T-cell (primary cell): ENCODE measurements around the gene GABPB2. TPM values are rescaled to one million over a fixed set of nuclear protein-coding genes. Genes with fewer than 3 reads are reported as not detected.

Source experiments
- ATAC-seq, 4 experiments: fragments of 200-7000 bp in 3 of 4; fragments of 150-1000 bp in 1 of 4; cut with Tn5 transposase; replicated peaks in 1 of 4; 1 replicate in 3 of 4; 2 replicates in 1 of 4; pipeline ENCODE4 v1.10.0; 2021; ENCODE audit warnings: moderate library complexity in 3 of 4, mild to moderate bottlenecking in 2 of 4, moderate number of reproducible peaks in 1 of 4
- CTCF ChIA-PET, 2 donors: fragments of 300-600 bp; sonication (Branson Sonifier 250); formaldehyde crosslinking; loops; one replicate each; lab custom pipeline; 2022; ENCODE audit warnings: antibody characterized with exemption in 2 of 2; lab: Charles Lee
- POLR2A ChIA-PET, 2 donors: fragments of 300-600 bp; sonication (Branson Sonifier 250); formaldehyde crosslinking; loops; one replicate each; lab custom pipeline; 2022; ENCODE audit warnings: antibody characterized with exemption in 2 of 2; lab: Charles Lee
- DNase-seq, 35 experiments: peaks; one replicate each; pipeline versions ENCODE4 v3.0.0 to v3.0.0-alpha.2; 2013 to 2023
- H3K27ac ChIP-seq: one replicate; pipeline ENCODE4 v1.5.1; 2013; ENCODE audit warnings: low read length
- H3K27me3 ChIP-seq, 2 experiments: replicated peaks in 1 of 2; 1 replicate in 1 of 2; 2 replicates in 1 of 2; pipeline versions ENCODE4 v1.6.1 to v1.7.0; 2013; ENCODE audit warnings: low read length in 1 of 2, mixed read lengths in 1 of 2; ENCODE audit not compliant: control insufficient read depth in 2 of 2, insufficient read depth in 2 of 2; ENCODE audit errors: extremely low read depth in 1 of 2
- H3K36me3 ChIP-seq, 2 donors: 1 replicate in 1 of 2; 2 replicates in 1 of 2; pipeline versions ENCODE4 v1.6.1 to v1.7.0; 2013; ENCODE audit warnings: low read length in 1 of 2; ENCODE audit not compliant: control insufficient read depth in 2 of 2, insufficient read depth in 1 of 2; ENCODE audit errors: extremely low read depth in 1 of 2
- H3K4me1 ChIP-seq, 2 experiments: 1 replicate in 1 of 2; 2 replicates in 1 of 2; pipeline versions ENCODE4 v1.6.1 to v1.7.0; 2013; ENCODE audit warnings: low read length in 2 of 2, mixed read lengths in 1 of 2; ENCODE audit not compliant: insufficient read depth in 2 of 2, control insufficient read depth in 1 of 2; ENCODE audit errors: extremely low read depth in 1 of 2
- H3K4me3 ChIP-seq, 2 donors: 1 replicate in 1 of 2; 2 replicates in 1 of 2; pipeline versions ENCODE4 v1.5.1 to v1.7.0; 2013; ENCODE audit warnings: mild to moderate bottlenecking in 2 of 2, low read length in 1 of 2, moderate library complexity in 1 of 2; ENCODE audit not compliant: control insufficient read depth in 1 of 2; ENCODE audit errors: extremely low read depth in 1 of 2
- H3K9me3 ChIP-seq: 2 replicates; pipeline ENCODE4 v1.7.0; 2013
- H3K27ac Mint-ChIP-seq, 2 donors: one replicate each; pipeline ENCODE4 v1.8.0; 2020 to 2021; ENCODE audit warnings: mild to moderate bottlenecking in 2 of 2, mixed read lengths in 2 of 2
- H3K27me3 Mint-ChIP-seq, 2 donors: one replicate each; pipeline ENCODE4 v1.8.0; 2021 to 2022; ENCODE audit warnings: mixed read lengths in 2 of 2
- H3K36me3 Mint-ChIP-seq: one replicate; pipeline ENCODE4 v1.8.0; 2021; ENCODE audit warnings: mixed read lengths
- H3K4me1 Mint-ChIP-seq, 3 donors: one replicate each; pipeline ENCODE4 v1.8.0; 2020 to 2022; ENCODE audit warnings: mixed read lengths in 3 of 3, mild to moderate bottlenecking in 1 of 3
- H3K4me3 Mint-ChIP-seq, 3 donors: one replicate each; pipeline ENCODE4 v1.8.0; 2020 to 2022; ENCODE audit warnings: mild to moderate bottlenecking in 3 of 3, mixed read lengths in 3 of 3, moderate library complexity in 3 of 3
- H3K9me3 Mint-ChIP-seq, 3 donors: one replicate each; pipeline ENCODE4 v1.8.0; 2020 to 2022; ENCODE audit warnings: mixed read lengths in 3 of 3
- WGBS: methylation state at CpG from one replicate; pipeline ENCODE4 v1.1.5; 2013; ENCODE audit warnings: missing lambda C conversion rate; ENCODE audit not compliant: insufficient coverage; 5-methylcytosine and 5-hydroxymethylcytosine counted together
- total RNA-seq, 35 experiments: library from RNA in 6 of 35; stranded (reverse) in 6 of 35; fragments of 120-200 nt in 1 of 35; gene quantifications; one replicate each; pipeline versions ENCODE4 v1.2.1 to v1.2.4 and lab custom pipeline; 2013 to 2026

GABPB2 gene
- 10 to 100 TPM; 29.6 to 41.3 (median 32.5) TPM for total RNA-seq
- 31.9 TPM for total RNA-seq (2013)
- 25.0 to 127 (median 63.0) reads per million in 29 experiments for total RNA-seq (lab: John Stamatoyannopoulos, UW)

GRCh38 chr1:151070474-151071276, at the start of gene GABPB2:
TSS of gene GABPB2 (plus strand) at chr1:151070761. CDS start at chr1:151088190, 17,429 bp downstream.
- 0% methylated on average over 26 of the region's 50 CpGs for WGBS

DNA sequence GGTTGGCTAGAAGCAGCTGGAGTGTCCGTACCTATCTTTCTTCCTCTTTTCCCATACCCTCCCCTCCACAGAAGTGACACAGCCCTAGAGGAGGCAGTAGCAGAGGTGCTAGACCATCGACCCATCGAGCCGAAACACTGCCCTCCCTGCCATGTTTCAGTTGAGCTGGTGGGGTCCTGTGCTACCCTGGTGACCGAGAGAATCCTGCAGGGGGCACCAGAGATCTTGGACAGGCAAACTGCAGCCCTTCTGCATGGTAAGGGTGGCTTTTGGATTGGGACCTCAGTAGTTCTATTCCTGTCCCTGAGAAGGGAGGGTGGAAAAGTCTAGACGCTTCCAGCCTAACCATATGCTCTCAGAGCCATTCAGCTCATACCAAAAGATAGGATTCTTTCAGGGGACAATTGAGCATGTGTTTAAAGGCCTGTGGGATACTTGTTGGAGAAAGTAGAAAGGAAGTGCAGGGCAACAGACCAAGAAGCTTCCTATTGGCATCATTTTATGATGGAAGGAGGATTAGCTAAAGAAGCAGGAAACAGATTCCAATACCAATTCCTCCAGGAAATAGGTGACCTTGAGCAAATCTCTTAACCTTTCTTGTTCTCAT, 45.9 kb upstream of the GABPB2 start:
- ATAC-seq (peak; percentile 99 to 100 (median 100)), DNase-seq (peak; percentile 72 to 92 (median 85))
- ChIA-PET POLR2A (interaction anchor here (0.6 to 1.0 kb wide), 3 partner anchors 31 to 1134 kb away, joined by 4 to 6 read pairs (median 4); no protein-coding TSS in a partner anchor), CTCF (interaction anchor here (0.6 to 2.7 kb wide), 31 partner anchors 9 to 1123 kb away, joined by 3 to 23 read pairs (median 4); partner anchors contain the start of genes MINDY1 (in 2 of the 2), C1orf56 (in 1 of the 2), CDC42SE1 (in 1 of the 2) and MLLT11 (in 1 of the 2))
- H3K4me1 ChIP-seq = peaks cover 0 to 7% of the 10 kb centered on the region in 2 experiments
- H3K4me1 Mint-ChIP-seq = peaks cover 6 to 16% (median 8%) of the 10 kb centered on the region in 3 donors
- 0% methylated on average over 3 of the region's 6 CpGs for WGBS
- no peak overlapping the region for H3K27ac ChIP-seq
- no peaks in the 10 kb centered on the region for H3K9me3 ChIP-seq
- H3K36me3 ChIP-seq = peaks cover 0 to 40% of the 10 kb centered on the region in 2 donors
- peaks cover 34% of the 10 kb centered on the region for H3K36me3 Mint-ChIP-seq
- H3K4me3 Mint-ChIP-seq = peak overlapping the region in 2 of 3 donors; percentile 23 to 43
- peak overlapping the region; percentile 31 to 36 for H3K27ac Mint-ChIP-seq
- H3K27me3 Mint-ChIP-seq = no peaks in the 10 kb centered on the region
- no peaks in the 10 kb centered on the region for H3K27me3 ChIP-seq
- H3K4me3 ChIP-seq = no peak overlapping the region
- H3K9me3 Mint-ChIP-seq = no peaks in the 10 kb centered on the region

More at GRCh38 chr1:151070474-151071276, at the start of gene GABPB2:
- Mint-ChIP-seq H3K4me1 (peaks cover 24 to 30% (median 28%) of the 10 kb centered on the region in 3 donors), H3K9me3 (no peaks in the 10 kb centered on the region), H3K4me3 (peak within 1 kb of the TSS; percentile 94 to 97 (median 96)), H3K36me3 (peaks cover 3% of the 10 kb centered on the region), H3K27ac (peak within 1 kb of the TSS; percentile 100), H3K27me3 (no peaks in the 10 kb centered on the region)
- Histone ChIP-seq H3K4me1 (peaks cover 3 to 24% of the 10 kb centered on the region in 2 experiments), H3K27ac (peak within 1 kb of the TSS; percentile 94), H3K4me3 (peak within 1 kb of the TSS; percentile 87 to 98), H3K36me3 (peaks cover 7 to 13% of the 10 kb centered on the region in 2 donors), H3K9me3 (no peaks in the 10 kb centered on the region), H3K27me3 (no peaks in the 10 kb centered on the region)
- POLR2A ChIA-PET = interaction anchor here in 1 of 2 donors (0.7 kb wide), 1 partner anchor 750 kb away, joined by 6 read pairs; no protein-coding TSS in a partner anchor
- DNase-seq (peak; percentile 68 to 93 (median 79)), ATAC-seq (peak; percentile 81 to 85 (median 82))
- CTCF ChIA-PET = interaction anchor here (0.6 to 2.6 kb wide), 12 partner anchors 10 to 491 kb away, joined by 3 to 10 read pairs (median 3); partner anchors contain the start of genes CDC42SE1 (in 1 of the 2), MINDY1 (in 1 of the 2), MLLT11 (in 1 of the 2) and TNFAIP8L2 (in 1 of the 2)

GRCh38 chr1:151026460-151026859, 44.1 kb upstream of the GABPB2 start:
- H3K36me3 ChIP-seq = peaks cover 5 to 53% of the 10 kb centered on the region in 2 donors
- DNase-seq (no peak), ATAC-seq (no peak)
- no peaks in the 10 kb centered on the region for H3K9me3 Mint-ChIP-seq
- peaks cover 0 to 7% of the 10 kb centered on the region in 2 experiments for H3K4me1 ChIP-seq
- peaks cover 46% of the 10 kb centered on the region for H3K36me3 Mint-ChIP-seq
- CTCF ChIA-PET = interaction anchor here in 1 of 2 donors (0.7 to 1.2 kb wide), 2 partner anchors 129 to 258 kb away, joined by 3 to 5 read pairs; no protein-coding TSS in a partner anchor
- no peak overlapping the region for H3K4me3 ChIP-seq
- H3K27ac Mint-ChIP-seq = no peak overlapping the region
- H3K4me1 Mint-ChIP-seq = peaks cover 6 to 16% (median 8%) of the 10 kb centered on the region in 3 donors
- POLR2A ChIA-PET = interaction anchor here (0.6 to 0.9 kb wide), 2 partner anchors 31 to 680 kb away, joined by 4 to 6 read pairs; no protein-coding TSS in a partner anchor
- H3K4me3 Mint-ChIP-seq = no peak overlapping the region
- H3K27me3 ChIP-seq = no peaks in the 10 kb centered on the region
- no peak overlapping the region for H3K27ac ChIP-seq
- no peaks in the 10 kb centered on the region for H3K9me3 ChIP-seq
- H3K27me3 Mint-ChIP-seq = no peaks in the 10 kb centered on the region

DNA sequence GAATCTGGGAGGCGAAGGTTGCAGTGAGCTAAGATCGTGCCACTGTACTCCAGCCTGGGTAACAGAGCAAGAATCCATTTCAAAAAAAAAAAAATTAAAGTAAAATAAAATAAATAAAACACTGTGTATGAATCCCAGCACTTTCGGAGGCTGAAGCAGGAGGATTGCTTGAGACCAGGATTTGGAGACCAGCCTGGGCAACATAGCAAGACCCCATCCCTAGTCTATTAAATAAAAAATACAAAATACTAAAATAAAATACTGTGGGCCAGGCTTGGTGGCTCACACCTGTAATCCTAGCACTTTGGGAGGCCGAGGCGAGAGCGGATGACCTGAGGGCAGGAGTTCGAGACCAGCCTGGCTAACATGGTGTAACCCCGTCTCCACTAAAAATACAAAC, 38.4 kb upstream of the GABPB2 start:
- H3K4me1 Mint-ChIP-seq = peaks cover 9 to 17% (median 10%) of the 10 kb centered on the region in 3 donors
- Histone ChIP-seq H3K4me3 (no peak overlapping the region), H3K27ac (no peak overlapping the region), H3K4me1 (no peaks in the 10 kb centered on the region), H3K27me3 (no peaks in the 10 kb centered on the region), H3K36me3 (peaks cover 10 to 57% of the 10 kb centered on the region in 2 donors), H3K9me3 (no peaks in the 10 kb centered on the region)
- H3K27me3 Mint-ChIP-seq = no peaks in the 10 kb centered on the region
- ChIA-PET POLR2A (interaction anchor here (0.5 to 1.0 kb wide), 2 partner anchors 13 to 15 kb away, joined by 9 read pairs; partner anchors contain the start of gene C1orf56 (in 1 of the 2)), CTCF (interaction anchor here in 1 of 2 donors (0.6 to 0.7 kb wide), 2 partner anchors 8 to 828 kb away, joined by 3 to 4 read pairs; no protein-coding TSS in a partner anchor)
- H3K27ac Mint-ChIP-seq = no peak overlapping the region
- no peak overlapping the region for H3K4me3 Mint-ChIP-seq
- ATAC-seq (no peak), DNase-seq (no peak)
- 97% methylated on average over 3 of the region's 8 CpGs for WGBS
- no peaks in the 10 kb centered on the region for H3K9me3 Mint-ChIP-seq
- peaks cover 50% of the 10 kb centered on the region for H3K36me3 Mint-ChIP-seq

DNA sequence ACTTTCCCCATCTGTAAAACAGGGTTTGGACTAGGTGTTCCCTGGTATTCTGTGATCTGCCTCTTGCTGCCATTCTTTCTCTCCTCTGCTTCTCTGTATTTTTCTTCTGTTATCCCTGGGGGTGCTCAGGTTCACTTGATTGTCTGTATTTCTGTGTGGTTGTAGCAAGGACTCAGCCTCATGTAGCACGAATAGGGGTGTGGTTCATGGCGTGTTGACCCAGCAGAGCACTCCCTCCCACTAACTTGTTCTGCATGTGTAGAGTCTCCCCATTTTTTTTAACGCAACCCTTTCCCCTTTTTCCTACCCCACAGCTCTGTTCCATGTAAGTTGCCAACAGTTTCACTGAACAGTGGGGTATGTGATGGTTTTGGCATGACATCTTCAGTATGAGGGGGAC, 35.4 kb upstream of the GABPB2 start:
- H3K27ac ChIP-seq = no peak overlapping the region
- ATAC-seq (no peak), DNase-seq (no peak)
- WGBS = no CpG with 5 or more reads among the region's 3 CpGs
- Mint-ChIP-seq H3K4me3 (no peak overlapping the region), H3K36me3 (peaks cover 37% of the 10 kb centered on the region), H3K27ac (peak overlapping the region; percentile 60 to 73), H3K9me3 (no peaks in the 10 kb centered on the region), H3K27me3 (no peaks in the 10 kb centered on the region), H3K4me1 (peaks cover 9 to 20% (median 11%) of the 10 kb centered on the region in 3 donors)
- peaks cover 8 to 37% of the 10 kb centered on the region in 2 donors for H3K36me3 ChIP-seq
- ChIA-PET POLR2A (no interaction called here), CTCF (interaction anchor here in 1 of 2 donors (1.4 kb wide), 1 partner anchor 65 kb away, joined by 10 read pairs; no protein-coding TSS in a partner anchor)
- H3K9me3 ChIP-seq = no peaks in the 10 kb centered on the region
- no peaks in the 10 kb centered on the region for H3K27me3 ChIP-seq
- no peaks in the 10 kb centered on the region for H3K4me1 ChIP-seq
- H3K4me3 ChIP-seq = no peak overlapping the region
